SK-N-SH treated with all-trans-retinoic acid at 6 μM for 48 hours (cell line): ENCODE data around the gene CA5A.
A peak's percentile ranks its signal among the peaks of the same experiment; 100 is the strongest.

Experiments
- ATAC-seq: fragments of 200-7000 bp; cut with Tn5 transposase; 3 replicates; pipeline ENCODE4 v1.9.1; 2020; ENCODE audit warnings: mild to moderate bottlenecking, moderate library complexity
- ARNTL ChIP-seq: fragments of 450-650 bp; formaldehyde crosslinking; IDR thresholded peaks from 2 replicates; pipeline ENCODE4 v1.5.0; 2020; ENCODE audit warnings: low read depth, mild to moderate bottlenecking, moderate library complexity, borderline replicate concordance
- CSDC2 ChIP-seq: fragments of 250-450 bp; sonication (Bioruptor Pico); IDR thresholded peaks from 2 replicates; pipeline ENCODE4 v1.5.0; 2020; ENCODE audit warnings: mild to moderate bottlenecking, moderate library complexity
- CSRNP3 ChIP-seq: fragments of 250-450 bp; sonication (Bioruptor Pico); IDR thresholded peaks from 2 replicates; pipeline ENCODE4 v1.5.1; 2021; ENCODE audit warnings: mild to moderate bottlenecking, moderate library complexity
- ESRRG ChIP-seq: fragments of 250-450 bp; sonication (Bioruptor Pico); IDR thresholded peaks from 2 replicates; pipeline ENCODE4 v1.6.1; 2021; ENCODE audit warnings: mild to moderate bottlenecking
- GLIS3 ChIP-seq: fragments of 250-450 bp; sonication (Bioruptor Pico); IDR thresholded peaks from 2 replicates; pipeline ENCODE4 v1.5.0; 2020; ENCODE audit warnings: mild to moderate bottlenecking, moderate library complexity
- ISL1 ChIP-seq: fragments of 250-450 bp; sonication (Bioruptor Pico); IDR thresholded peaks from 2 replicates; pipeline ENCODE4 v2.1.2; 2022; ENCODE audit warnings: mild to moderate bottlenecking, moderate library complexity
- PPARA ChIP-seq: fragments of 250-450 bp; sonication (Bioruptor Pico); IDR thresholded peaks from 2 replicates; pipeline ENCODE4 v1.5.0; 2020; ENCODE audit warnings: mild to moderate bottlenecking, borderline replicate concordance
- RARB ChIP-seq: fragments of 250-450 bp; sonication (Bioruptor Pico); IDR thresholded peaks from 2 replicates; pipeline ENCODE4 v1.8.0; 2021; ENCODE audit warnings: mild to moderate bottlenecking, moderate library complexity
- SNAI2 ChIP-seq: fragments of 250-450 bp; sonication (Bioruptor Pico); IDR thresholded peaks from 2 replicates; pipeline ENCODE4 v1.5.0; 2020; ENCODE audit warnings: mild to moderate bottlenecking, moderate library complexity
- TOX ChIP-seq: fragments of 250-450 bp; sonication (Bioruptor Pico); IDR thresholded peaks from 2 replicates; pipeline ENCODE4 v1.8.0; 2021; ENCODE audit warnings: mild to moderate bottlenecking, moderate library complexity, borderline replicate concordance
- ZC3H10 ChIP-seq: fragments of 250-450 bp; sonication (Bioruptor Pico); IDR thresholded peaks from 2 replicates; pipeline ENCODE4 v1.5.1; 2021; ENCODE audit warnings: mild to moderate bottlenecking, moderate library complexity
- ZFP3 ChIP-seq: fragments of 250-450 bp; sonication (Bioruptor Pico); IDR thresholded peaks from 2 replicates; pipeline ENCODE4 v1.5.0; 2020; ENCODE audit warnings: mild to moderate bottlenecking, moderate library complexity
- ZFP30 ChIP-seq: fragments of 450-650 bp; formaldehyde crosslinking; IDR thresholded peaks from 2 replicates; pipeline ENCODE4 v1.5.0; 2022; ENCODE audit warnings: mild to moderate bottlenecking, moderate library complexity
- ZNF565 ChIP-seq: fragments of 450-650 bp; formaldehyde crosslinking; conservative IDR thresholded peaks from 2 replicates; pipeline ENCODE4 v1.5.0; 2020; ENCODE audit warnings: low read depth, mild to moderate bottlenecking, moderate library complexity
- ZNF70 ChIP-seq: fragments of 450-650 bp; formaldehyde crosslinking; IDR thresholded peaks from 2 replicates; pipeline ENCODE4 v1.5.0; 2020; ENCODE audit warnings: mild to moderate bottlenecking, moderate library complexity
- ZNF8 ChIP-seq: fragments of 450-650 bp; formaldehyde crosslinking; IDR thresholded peaks from 2 replicates; pipeline ENCODE4 v1.5.0; 2020; ENCODE audit warnings: mild to moderate bottlenecking, moderate library complexity
- TF ChIP-seq, protein P1 (sequence below): fragments of 250-450 bp; sonication (Bioruptor Pico); IDR thresholded peaks from 2 replicates; pipeline ENCODE4 v1.8.0; 2020; ENCODE audit warnings: mild to moderate bottlenecking, moderate library complexity, borderline replicate concordance
- TF ChIP-seq, protein P2 (sequence below): fragments of 250-450 bp; sonication (Bioruptor Pico); IDR thresholded peaks from 2 replicates; pipeline ENCODE4 v1.5.1; 2020; ENCODE audit warnings: low read depth, mild to moderate bottlenecking, moderate library complexity

The CA5A gene

DNA sequence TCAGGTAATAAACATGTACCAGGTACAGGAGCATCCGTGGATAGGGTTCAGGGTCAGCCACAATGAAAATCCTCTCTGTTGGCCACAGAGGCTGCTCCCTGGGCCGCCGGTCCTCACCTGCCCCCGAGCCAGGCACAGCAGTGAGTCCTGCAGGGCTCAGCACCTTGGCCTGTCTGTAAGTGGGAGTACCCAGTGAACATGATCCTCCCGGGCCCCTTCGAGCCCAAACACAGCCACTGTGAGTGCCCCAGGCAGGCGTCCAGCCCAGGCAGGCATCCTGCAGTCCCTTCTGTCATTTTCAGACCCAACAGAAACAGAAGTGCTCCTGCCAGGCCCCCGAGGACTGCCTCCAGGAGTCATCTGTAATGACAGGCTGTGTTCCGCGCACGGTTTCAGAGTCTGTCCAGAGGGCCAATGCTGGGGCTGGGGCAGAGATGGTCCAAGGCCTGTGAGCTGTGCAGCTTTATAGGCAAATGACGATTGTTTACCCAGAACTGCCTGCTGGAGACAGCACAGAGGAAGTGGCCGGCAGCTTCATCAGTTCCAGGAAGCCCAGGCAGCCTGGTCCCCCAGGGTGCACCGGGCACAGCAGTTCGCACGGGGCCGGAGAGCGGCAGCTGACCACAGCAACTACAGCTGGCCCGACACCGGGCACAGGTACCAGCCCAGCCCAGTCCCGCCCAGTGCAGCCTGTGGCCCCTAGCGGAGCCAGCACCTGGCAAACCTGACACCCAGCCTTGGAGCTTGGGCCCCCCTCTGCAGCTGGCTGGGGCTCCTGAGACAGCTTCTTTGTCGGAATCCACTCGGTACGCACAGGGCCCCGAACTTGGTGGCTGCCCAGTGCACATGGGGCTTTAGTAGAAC lies 80.2 kb downstream of the CA5A start:
- no peak for ATAC-seq
- TF ChIP-seq ZNF8 (CRISPR knock-in tag), result no peak
- TF ChIP-seq CSRNP3 (CRISPR knock-in tag), result no peak
- TF ChIP-seq ZFP30, result no peak
- TF ChIP-seq, protein P1, sequence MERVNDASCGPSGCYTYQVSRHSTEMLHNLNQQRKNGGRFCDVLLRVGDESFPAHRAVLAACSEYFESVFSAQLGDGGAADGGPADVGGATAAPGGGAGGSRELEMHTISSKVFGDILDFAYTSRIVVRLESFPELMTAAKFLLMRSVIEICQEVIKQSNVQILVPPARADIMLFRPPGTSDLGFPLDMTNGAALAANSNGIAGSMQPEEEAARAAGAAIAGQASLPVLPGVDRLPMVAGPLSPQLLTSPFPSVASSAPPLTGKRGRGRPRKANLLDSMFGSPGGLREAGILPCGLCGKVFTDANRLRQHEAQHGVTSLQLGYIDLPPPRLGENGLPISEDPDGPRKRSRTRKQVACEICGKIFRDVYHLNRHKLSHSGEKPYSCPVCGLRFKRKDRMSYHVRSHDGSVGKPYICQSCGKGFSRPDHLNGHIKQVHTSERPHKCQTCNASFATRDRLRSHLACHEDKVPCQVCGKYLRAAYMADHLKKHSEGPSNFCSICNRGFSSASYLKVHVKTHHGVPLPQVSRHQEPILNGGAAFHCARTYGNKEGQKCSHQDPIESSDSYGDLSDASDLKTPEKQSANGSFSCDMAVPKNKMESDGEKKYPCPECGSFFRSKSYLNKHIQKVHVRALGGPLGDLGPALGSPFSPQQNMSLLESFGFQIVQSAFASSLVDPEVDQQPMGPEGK (CRISPR knock-in tag), result no peak
- no peak for TF ChIP-seq TOX (CRISPR knock-in tag)
- no peak for TF ChIP-seq ZC3H10 (CRISPR knock-in tag)
- no peak for TF ChIP-seq ZNF70
- TF ChIP-seq ZNF565, result no peak

DNA sequence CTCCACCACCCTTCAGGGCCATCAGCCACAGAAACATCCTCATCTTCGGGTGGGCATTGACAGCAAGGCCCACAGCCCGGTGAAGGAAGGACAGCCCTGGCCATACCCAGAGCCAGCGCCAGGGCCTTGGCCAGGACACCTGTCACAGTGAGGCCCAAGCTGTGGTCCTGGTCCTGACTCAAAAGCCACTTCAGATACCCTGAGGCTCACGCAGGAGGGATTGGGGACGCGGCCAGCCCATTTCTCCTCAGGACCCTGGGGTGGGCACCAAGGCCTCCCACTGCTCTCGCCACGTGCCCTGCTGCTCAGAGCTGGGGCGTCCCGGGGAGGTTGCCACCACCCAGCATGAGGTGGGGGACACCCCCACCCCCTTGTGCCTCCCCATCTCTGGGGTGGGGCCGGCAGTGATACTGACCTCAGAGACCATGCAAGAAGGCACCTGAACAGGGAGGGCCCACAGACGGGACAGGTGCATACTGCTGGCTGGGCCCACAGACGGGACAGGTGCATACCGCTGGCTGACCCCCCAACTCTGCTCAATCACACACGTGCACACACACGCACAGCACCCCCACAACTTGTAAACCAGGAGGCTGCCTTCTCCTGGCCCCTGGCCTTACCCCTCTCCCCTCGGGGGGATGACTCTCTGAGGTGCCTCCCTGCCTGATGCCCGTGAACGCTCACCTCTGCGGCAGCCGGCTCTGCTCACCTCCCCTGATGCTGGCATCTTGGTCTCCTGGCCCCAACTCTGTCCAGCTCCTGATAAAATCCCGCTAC lies 81.2 kb downstream of the CA5A start:
- no peak for ATAC-seq
- TF ChIP-seq ARNTL, result no peak
- no peak for TF ChIP-seq CSDC2 (CRISPR knock-in tag)
- no peak for TF ChIP-seq RARB
- no peak for TF ChIP-seq ISL1 (CRISPR knock-in tag)
- no peak for TF ChIP-seq CSRNP3 (CRISPR knock-in tag)
- TF ChIP-seq, protein P2, sequence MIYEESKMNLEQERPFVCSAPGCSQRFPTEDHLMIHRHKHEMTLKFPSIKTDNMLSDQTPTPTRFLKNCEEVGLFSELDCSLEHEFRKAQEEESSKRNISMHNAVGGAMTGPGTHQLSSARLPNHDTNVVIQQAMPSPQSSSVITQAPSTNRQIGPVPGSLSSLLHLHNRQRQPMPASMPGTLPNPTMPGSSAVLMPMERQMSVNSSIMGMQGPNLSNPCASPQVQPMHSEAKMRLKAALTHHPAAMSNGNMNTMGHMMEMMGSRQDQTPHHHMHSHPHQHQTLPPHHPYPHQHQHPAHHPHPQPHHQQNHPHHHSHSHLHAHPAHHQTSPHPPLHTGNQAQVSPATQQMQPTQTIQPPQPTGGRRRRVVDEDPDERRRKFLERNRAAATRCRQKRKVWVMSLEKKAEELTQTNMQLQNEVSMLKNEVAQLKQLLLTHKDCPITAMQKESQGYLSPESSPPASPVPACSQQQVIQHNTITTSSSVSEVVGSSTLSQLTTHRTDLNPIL (CRISPR knock-in tag), result no peak
- TF ChIP-seq SNAI2 (CRISPR knock-in tag), result no peak
- TF ChIP-seq ZNF70, result no peak
- no peak for TF ChIP-seq ESRRG (CRISPR knock-in tag)
- TF ChIP-seq PPARA (CRISPR knock-in tag), result no peak
- TF ChIP-seq, protein P1 (CRISPR knock-in tag), result no peak
- no peak for TF ChIP-seq GLIS3 (CRISPR knock-in tag)

- TF ChIP-seq ZFP3 (CRISPR knock-in tag) (0 out of 2 replicates have a peak, but pooled peaks have one; percentile 44), ISL1 (CRISPR knock-in tag) (0 out of 2 replicates have a peak, but pooled peaks have one; percentile 17), GLIS3 (CRISPR knock-in tag) (no peak)
- TF ChIP-seq, protein P1 (CRISPR knock-in tag), result peak; percentile 68; the same call in 1 of the 2 replicates
- ATAC-seq, result peak; percentile 19
These were observed 82.0 kb downstream of the CA5A start for GRCh38 chr16:87854053-87854906.
